Ishikawa (cell line): ENCODE measurements around the gene NEURL1.
A peak's percentile ranks its signal among the peaks of the same experiment; 100 is the strongest.

ENCODE experiments used
- CEBPB ChIP-seq: IDR thresholded peaks from 2 replicates; pipeline ENCODE4 v1.6.1; 2012
- CREB1 ChIP-seq: IDR thresholded peaks from 2 replicates; pipeline ENCODE4 v1.6.1; 2012; ENCODE audit warnings: low read depth
- EGR1 ChIP-seq: IDR thresholded peaks from 2 replicates; pipeline ENCODE4 v1.6.1; 2012
- EP300 ChIP-seq: IDR thresholded peaks from 2 replicates; pipeline ENCODE4 v1.6.1; 2012; ENCODE audit warnings: borderline replicate concordance
- FOXM1 ChIP-seq: IDR thresholded peaks from 2 replicates; pipeline ENCODE4 v1.6.1; 2012; ENCODE audit warnings: low read depth, borderline replicate concordance
- NFIC ChIP-seq: IDR thresholded peaks from 2 replicates; pipeline ENCODE4 v1.6.1; 2012
- RAD21 ChIP-seq: IDR thresholded peaks from 2 replicates; pipeline ENCODE4 v1.6.1; 2012; ENCODE audit warnings: low read depth
- TAF1 ChIP-seq: IDR thresholded peaks from 2 replicates; pipeline ENCODE4 v1.6.1; 2012; ENCODE audit warnings: low read depth, mild to moderate bottlenecking
- TCF12 ChIP-seq: IDR thresholded peaks from 2 replicates; pipeline ENCODE4 v1.6.1; 2012; ENCODE audit warnings: low read depth
- TEAD4 ChIP-seq: IDR thresholded peaks from 2 replicates; pipeline ENCODE4 v1.6.1; 2012
- YY1 ChIP-seq: IDR thresholded peaks from 2 replicates; pipeline ENCODE4 v1.6.1; 2012; ENCODE audit warnings: low read depth
- ZBTB7A ChIP-seq: IDR thresholded peaks from 2 replicates; pipeline ENCODE4 v1.6.1; 2012; ENCODE audit warnings: low read depth
- TF ChIP-seq, protein P1 (sequence below): IDR thresholded peaks from 2 replicates; pipeline ENCODE4 v1.6.1; 2012; ENCODE audit warnings: low read depth, mild to moderate bottlenecking
- TF ChIP-seq, protein P2 (sequence below): IDR thresholded peaks from 2 replicates; pipeline ENCODE4 v1.6.1; 2012
- TF ChIP-seq, protein P3 (sequence below): IDR thresholded peaks from 2 replicates; pipeline ENCODE4 v1.6.1; 2012

Gene NEURL1

DNA sequence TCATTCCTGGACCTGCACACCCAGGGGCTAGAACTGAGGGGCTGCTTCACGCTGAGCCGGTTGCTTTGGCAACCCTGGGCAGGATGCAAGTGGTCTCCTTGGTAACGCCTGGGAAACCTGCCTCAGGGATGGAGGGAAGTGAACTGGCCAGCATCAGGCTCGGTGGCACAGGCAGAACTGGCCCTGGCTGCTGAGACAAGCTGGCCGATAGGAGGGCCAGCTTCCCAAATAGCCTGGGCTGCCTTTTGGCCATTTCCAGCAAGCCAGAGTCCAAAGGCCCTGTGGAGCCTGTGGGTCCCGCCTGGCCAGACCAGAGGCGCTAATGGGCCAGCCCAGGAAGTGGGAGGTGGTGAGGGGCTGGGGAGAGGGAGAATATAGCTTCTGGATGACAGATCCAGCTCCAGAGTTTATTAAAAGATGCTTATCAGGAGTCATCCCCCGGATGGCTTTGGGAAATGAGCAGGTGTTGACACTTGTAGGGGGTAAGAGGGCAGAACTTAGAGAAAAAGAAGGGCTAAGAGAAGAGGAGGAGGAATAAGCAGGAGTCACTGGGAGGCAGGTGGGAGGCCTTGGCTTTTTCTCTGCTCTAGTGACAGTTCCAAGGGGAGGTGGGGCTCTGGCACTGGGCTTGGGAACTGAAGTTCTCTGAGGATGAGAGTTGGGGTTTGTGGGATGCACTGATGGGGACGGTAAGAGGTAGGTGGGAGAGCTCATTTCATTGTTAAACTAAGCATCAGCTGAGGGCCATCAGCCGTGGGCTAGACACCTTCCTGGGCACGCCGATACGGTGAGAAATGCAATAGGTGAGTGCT lies 9.6 kb downstream of the NEURL1 start:
- TF ChIP-seq, protein P1, sequence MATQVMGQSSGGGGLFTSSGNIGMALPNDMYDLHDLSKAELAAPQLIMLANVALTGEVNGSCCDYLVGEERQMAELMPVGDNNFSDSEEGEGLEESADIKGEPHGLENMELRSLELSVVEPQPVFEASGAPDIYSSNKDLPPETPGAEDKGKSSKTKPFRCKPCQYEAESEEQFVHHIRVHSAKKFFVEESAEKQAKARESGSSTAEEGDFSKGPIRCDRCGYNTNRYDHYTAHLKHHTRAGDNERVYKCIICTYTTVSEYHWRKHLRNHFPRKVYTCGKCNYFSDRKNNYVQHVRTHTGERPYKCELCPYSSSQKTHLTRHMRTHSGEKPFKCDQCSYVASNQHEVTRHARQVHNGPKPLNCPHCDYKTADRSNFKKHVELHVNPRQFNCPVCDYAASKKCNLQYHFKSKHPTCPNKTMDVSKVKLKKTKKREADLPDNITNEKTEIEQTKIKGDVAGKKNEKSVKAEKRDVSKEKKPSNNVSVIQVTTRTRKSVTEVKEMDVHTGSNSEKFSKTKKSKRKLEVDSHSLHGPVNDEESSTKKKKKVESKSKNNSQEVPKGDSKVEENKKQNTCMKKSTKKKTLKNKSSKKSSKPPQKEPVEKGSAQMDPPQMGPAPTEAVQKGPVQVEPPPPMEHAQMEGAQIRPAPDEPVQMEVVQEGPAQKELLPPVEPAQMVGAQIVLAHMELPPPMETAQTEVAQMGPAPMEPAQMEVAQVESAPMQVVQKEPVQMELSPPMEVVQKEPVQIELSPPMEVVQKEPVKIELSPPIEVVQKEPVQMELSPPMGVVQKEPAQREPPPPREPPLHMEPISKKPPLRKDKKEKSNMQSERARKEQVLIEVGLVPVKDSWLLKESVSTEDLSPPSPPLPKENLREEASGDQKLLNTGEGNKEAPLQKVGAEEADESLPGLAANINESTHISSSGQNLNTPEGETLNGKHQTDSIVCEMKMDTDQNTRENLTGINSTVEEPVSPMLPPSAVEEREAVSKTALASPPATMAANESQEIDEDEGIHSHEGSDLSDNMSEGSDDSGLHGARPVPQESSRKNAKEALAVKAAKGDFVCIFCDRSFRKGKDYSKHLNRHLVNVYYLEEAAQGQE: no peak
- TF ChIP-seq EGR1 (no peak), CREB1 (no peak), TAF1 (no peak), TEAD4 (no peak)
- TF ChIP-seq, protein P2, sequence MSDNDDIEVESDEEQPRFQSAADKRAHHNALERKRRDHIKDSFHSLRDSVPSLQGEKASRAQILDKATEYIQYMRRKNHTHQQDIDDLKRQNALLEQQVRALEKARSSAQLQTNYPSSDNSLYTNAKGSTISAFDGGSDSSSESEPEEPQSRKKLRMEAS: no peak

DNA sequence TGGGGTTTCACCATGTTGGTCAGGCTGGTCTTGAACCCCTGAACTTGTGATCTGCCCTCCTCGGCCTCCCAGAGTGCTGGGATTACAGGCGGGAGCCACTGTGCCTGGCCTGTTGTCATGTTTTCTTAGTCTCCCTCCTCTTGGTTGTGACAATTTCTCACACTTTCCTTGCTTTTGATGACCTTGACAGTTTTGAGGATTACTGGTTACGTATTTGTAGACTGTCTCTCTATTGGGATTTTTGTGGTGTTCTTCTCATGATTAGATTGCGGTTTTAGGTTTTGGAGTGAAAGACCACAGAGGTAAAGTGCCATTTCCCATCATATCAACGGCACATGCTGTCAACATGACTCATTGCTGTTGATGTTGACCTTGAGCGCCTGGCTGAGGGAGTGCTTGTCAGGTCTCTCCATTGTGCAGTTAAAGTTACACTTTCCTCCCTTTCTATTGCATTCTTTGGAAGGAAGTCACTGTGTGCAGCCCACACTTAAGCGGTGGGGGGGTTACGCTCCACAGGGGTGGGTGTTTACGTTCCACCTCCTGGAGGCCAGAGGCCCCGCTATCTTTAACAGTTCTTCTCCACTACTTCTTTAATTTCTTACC lies 10.8 kb downstream of the NEURL1 start:
- TF ChIP-seq, protein P2: peak; percentile 67
- TF ChIP-seq FOXM1: no peak
- TF ChIP-seq TEAD4: peak; percentile 46
- TF ChIP-seq ZBTB7A: no peak
- no peak for TF ChIP-seq CEBPB
- TF ChIP-seq, protein P3, sequence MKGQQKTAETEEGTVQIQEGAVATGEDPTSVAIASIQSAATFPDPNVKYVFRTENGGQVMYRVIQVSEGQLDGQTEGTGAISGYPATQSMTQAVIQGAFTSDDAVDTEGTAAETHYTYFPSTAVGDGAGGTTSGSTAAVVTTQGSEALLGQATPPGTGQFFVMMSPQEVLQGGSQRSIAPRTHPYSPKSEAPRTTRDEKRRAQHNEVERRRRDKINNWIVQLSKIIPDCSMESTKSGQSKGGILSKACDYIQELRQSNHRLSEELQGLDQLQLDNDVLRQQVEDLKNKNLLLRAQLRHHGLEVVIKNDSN: no peak
- TF ChIP-seq TCF12: 0 out of 2 replicates have a peak, but pooled peaks have one; percentile 16

DNA sequence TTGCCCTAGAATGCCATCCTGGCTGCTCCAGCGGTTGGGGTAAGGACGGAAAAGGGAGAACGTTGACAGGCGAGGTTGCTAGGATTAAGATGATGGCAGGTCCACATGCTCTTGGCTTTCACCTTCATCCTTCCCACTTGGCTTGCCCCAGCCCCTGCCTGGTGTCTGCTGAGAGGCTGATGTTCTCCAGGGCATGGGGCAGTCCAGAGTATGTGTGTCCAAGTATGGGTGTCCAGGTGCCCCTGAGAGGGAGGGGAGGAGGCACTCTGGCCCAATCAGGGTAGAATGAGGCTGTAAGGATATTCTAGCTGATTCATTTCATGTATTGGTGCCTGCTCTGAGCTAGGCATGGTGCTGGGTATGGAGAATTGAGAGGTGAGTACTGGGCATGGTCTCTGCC lies 12.6 kb downstream of the NEURL1 start:
- TF ChIP-seq NFIC (no peak), CREB1 (no peak), TAF1 (no peak), TEAD4 (no peak), CEBPB (no peak), EGR1 (no peak), FOXM1 (no peak)
- TF ChIP-seq, protein P2: no peak

DNA sequence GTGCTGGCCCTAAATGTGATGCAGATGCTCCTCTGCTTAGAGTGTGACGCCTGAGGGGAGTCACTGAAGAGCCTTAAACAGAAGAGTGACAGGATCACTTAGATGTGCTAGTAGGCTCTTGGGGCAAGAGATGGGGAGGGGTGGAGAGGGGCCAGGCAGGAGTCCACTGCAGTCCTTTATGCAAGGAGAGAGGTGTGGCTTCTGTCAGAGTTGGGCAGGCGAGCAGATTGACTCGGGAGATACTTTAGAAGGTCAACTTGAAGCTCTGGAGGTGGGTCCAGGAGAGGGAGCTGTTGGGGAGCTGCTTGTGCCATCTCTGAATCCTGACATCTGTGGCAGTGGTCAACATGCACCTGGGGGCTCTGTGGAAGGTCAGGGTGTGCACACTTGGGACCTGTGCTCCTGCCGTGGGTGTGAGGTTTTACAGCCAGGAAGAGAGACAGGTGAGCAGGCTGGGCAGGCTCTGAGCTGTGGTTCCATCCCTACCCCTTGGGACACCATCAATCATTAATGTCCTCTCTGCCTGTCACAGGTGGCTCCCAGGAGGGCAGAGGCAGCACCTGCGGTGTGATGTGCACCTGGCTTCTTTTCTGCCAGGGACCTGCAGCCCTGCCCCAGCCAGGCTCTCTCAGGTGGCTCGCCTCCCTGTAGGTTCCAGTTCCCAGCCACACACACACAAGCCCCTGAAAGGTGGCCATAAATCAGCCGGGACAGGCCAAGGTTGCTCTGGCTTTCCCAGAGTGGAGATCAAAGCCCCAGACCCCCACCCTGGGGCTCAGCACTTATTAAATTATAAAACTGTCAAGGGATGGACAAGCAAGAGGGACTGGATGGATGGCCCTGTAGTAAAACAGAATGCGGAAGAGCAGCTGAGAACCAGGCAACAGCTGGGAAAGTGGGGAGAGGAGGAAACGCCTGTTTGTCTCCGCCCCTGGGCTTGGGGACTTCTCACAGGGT lies 14.0 kb downstream of the NEURL1 start:
- TF ChIP-seq TAF1: no peak
- TF ChIP-seq TEAD4: no peak
- TF ChIP-seq NFIC: no peak
- TF ChIP-seq, protein P2: no peak
- TF ChIP-seq EGR1: no peak
- no peak for TF ChIP-seq CREB1
- TF ChIP-seq FOXM1: no peak
- TF ChIP-seq, protein P3: no peak
- TF ChIP-seq TCF12: no peak
- TF ChIP-seq YY1: no peak
- TF ChIP-seq RAD21: no peak
- TF ChIP-seq CEBPB: no peak
- TF ChIP-seq, protein P1: no peak
- TF ChIP-seq EP300: no peak
- TF ChIP-seq ZBTB7A: no peak
